HG03108 (cell line): ENCODE results near the gene SLC10A7.
A peak's percentile ranks its signal among the peaks of the same experiment; 100 is the strongest.
"Not testable (repeated sequence)": the region's sequence is repeated elsewhere in the genome, so short reads cannot be mapped to it uniquely, and the experiment has no call there.

Experiments
- ATAC-seq: cut with Tn5 transposase; IDR thresholded peaks from one replicate; pipeline ENCODE4 v1.9.1; 2021; ENCODE audit warnings: moderate library complexity; ENCODE audit not compliant: unreplicated experiment

SLC10A7 gene

DNA sequence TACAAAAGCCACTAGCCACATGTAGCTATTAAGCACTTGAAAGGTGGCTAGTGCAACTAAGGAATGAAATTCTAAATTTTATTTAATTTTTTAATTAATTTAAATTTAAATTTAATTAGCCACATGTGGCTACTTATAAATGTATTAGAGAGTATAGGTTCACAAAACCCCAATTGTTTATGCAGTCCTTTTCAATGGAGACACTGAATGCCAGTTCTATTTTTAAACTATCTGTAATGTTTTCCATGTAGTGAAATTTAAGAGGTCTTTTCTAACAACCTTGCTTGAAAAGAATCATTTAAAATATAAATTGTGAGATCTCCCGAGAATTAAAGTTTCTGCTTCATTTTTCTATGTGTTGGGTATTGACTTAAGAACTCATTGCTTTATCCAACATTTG, 154.4 kb downstream of the SLC10A7 start:
- ATAC-seq: no peak

- ATAC-seq: no peak
These were observed 162.0 kb downstream of the SLC10A7 start for GRCh38 chr4:146359771-146360170.

GRCh38 chr4:146350114-146350513, 171.6 kb downstream of the SLC10A7 start:
- ATAC-seq: not testable (repeated sequence)

DNA sequence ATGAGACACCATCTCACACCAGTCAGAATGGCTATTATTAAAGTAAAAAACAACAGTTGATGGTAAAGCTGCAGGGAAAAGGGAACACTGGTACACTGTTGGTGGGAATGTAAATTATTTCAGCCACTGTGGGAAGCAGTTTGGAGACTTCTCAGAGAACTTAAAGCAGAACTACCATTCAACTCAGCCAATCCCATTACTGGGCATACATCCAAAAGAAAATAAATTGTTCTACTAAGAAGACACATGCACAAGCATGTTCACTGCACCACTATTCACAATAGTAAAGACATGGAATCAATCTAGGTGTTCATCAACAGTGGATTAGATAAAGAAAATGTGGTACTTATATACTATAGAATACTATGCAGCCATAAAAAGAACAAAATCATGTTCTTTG, 172.4 kb downstream of the SLC10A7 start:
- ATAC-seq: no peak

DNA sequence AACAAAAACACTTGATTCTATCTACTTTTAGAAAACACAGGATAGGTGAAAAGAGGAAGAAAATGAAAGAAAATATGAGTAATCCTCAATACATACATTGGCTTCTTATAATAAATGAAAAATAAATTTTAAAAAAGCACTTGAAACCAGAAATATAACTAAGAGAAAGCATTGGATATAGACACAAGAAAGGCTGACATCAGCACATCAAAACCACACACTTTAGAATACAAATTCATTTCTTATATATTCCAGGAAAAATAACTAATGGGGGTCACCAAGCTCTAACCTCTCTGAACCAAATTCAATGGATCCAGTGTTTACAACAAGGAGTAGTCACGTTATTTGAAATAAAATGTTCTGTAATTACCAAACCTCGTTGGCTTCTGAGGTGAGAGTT, 173.9 kb downstream of the SLC10A7 start:
- ATAC-seq: no peak

DNA sequence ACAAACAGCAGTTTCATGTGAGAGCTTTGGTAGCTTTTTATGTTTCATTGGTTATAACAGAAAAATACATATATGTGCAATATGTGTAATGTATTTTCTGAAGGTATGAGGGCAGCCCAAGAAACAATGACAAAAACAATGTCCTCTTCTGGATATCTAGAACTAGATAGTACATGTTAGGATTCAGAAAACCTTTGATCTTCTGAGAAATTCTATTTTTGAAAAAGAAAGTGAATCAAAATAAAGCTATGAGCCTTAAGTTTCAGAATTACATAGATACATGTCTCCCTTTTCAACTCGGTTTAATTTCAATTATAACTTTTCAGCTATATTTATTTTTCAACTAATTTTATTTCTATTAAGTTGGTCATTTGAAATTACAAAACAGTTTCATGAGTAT, 175.5 kb downstream of the SLC10A7 start:
- ATAC-seq: no peak

DNA sequence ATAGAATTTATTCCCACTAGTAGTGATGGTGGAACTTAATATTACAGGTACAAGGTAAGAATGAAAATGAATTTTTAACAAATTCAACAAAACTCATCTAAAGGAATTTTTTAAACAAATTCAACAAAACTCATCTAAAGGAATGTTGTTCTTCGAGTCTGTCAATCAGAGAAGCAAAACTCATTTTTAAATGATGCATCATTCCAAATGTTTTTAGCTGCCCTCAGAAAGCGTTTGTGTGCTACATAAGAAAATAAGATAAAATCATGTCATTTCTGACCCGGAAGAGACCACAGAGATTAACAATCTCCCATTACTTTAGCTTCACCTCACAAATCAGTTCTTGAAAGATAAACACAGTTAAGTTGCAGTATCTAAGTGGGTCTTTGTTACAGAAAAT, 178.0 kb downstream of the SLC10A7 start:
- no peak for ATAC-seq

- peak; percentile 72 for ATAC-seq
These were observed 178.5 kb downstream of the SLC10A7 start for GRCh38 chr4:146343199-146343598.

DNA sequence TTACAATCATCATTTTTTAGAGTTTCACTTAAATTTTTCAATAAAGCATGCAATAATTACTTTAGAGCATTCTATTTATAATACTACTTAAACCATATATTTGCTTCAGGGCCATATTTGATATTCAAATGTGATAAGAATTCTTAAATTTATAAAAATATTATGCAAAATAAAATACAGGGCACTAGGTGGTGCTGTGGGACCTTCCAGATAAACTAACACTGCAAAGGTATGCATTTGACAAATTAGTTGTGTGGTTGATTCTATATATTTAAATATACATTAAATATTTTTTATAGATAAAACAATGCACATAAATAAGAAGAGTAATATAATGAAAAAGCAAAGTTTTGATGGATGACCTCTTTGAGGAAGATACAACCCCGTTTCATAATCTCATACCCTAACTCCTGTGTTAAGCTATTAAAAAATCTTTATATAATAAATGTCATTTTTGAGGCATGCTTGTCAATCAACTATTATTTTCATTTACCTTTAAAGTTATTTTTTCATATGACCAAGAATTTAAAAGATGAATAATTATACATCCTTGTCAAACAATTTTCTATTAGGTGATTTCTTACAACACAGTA, 179.0 kb downstream of the SLC10A7 start:
- no peak for ATAC-seq

DNA sequence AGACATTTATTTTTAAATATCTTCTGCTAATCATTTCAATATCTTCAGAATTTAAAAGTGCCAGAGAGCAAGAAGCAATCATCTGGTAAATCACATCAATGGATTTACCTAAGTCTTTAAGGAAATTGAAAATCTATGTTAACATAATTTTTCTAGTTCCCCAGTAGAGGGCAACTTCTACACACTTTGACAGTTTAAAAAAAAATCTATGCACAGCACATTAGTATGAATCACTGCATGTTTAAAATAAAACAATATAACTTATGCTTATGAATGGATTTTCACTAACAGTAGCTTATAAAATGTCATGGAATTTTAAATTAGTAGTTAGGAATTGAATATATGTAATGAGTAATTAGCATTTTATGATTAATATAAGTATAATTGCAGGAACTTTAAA, 180.9 kb downstream of the SLC10A7 start:
- ATAC-seq: no peak

DNA sequence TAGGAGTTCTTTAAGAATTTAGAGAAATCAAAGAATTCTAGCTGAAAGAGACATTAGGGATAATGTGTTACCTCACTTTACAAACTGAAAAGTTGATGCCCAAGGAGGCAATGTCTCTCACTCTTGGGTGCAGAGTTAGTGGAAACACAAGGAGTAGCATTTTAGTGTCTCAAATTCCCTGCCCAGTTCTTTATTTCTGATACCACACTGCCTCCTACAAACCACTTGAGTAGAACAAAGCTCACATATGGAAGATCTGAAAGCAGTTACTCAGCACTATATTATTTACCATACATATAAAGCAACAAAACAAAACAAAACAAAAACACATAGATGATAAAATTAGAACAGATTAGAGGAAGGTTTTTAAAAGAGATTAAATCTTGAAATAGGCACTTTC, 183.2 kb downstream of the SLC10A7 start:
- ATAC-seq: no peak

DNA sequence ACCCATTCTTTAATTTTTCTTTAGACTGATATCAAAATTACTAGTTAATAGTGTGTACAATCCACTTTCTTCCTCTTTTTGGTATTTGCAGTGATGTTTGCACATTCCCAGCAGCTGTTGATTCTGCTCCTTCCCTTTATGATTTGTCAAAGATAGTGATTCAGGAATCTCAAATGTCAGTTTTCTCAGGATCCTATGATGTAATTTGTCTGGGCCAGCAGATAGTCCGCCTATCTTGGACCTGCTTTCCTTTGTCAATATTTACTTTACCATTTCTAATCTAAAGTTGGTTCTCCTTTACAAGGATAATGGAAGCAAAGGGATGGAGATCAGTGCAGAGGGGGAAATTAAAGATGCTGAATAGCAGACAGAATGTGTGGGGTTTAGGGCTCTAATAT, 185.3 kb downstream of the SLC10A7 start:
- ATAC-seq: no peak

DNA sequence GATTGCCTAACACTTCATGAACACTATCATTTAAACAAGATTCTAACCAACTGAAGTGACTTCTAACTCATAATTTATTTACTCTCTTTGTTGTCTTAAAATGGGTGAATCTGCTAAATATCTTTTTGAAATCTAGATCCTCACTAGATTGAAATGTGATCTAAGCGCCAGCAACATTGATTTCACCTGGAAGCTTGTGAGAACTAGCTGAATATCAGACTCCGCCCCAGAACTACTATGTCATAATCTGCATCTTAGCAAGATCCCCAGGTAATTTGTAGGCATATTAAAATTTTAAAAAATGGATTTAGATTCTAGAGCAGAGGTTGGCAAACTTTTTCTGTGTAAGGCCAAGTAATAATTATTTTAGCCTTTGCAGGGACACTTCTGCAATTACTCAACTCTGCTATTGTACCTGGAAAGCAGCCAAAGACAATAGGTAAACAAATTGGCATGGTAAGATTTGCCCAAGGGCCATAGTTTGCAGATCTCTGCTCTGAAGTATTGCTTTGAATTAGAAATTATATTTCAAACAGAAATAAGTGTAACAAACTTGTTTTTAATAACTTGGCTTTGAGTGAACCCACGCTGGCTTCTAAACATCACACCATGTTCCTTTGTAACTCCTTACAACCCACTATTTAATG, 185.9 kb downstream of the SLC10A7 start:
- ATAC-seq: no peak

GRCh38 chr4:146334862-146335449, 186.8 kb downstream of the SLC10A7 start:
- ATAC-seq: no peak

DNA sequence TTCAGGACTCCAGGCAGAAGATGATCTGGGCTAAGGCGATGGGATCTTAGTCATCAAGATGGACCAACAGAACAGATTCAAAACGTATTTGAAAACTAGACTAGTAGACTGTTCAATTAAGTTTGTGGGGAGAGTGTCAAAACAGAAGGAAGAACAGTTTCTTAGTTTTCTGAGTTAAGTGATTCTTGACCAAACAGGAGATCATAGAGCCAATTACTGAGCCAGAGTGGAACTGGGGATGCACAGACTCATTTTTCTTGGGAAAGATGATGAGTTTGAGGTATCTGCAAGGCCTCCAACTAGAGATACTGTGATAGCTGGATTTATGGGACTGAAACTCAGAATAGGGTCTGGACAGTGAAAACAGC, 187.9 kb downstream of the SLC10A7 start:
- no peak for ATAC-seq

DNA sequence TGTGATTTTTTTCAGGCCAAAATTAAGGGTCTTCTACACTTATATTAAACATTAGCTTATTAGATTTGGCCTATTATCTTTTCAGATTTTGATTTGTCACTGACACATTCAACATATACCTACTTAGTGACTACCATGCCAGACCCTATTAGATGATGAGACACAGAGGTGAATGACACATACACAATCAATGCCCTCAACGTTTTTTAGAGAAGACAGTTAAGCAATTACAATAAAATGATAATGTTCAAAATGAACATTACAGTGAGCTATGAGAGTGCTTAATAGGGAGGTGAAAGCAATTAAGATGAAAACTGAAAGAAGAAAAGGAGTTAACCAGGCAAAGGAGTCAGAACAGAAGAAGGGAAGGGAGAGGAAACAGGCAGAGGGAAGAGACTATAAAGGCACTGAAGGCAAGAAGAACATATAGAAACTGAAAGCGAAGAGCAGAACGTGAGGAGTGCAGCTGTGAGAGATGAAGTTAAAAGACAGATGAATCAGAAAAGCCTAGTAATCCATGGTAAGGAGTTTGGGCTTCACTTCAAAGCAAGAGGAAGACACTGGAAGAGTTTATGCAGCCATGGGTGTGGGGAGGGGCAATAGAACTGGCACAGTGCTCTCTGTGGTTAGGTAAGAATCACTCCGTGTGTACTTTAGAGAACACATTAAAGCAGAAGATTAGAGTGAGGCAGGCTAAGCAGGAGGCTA, 188.4 kb downstream of the SLC10A7 start:
- ATAC-seq: peak; percentile 83

DNA sequence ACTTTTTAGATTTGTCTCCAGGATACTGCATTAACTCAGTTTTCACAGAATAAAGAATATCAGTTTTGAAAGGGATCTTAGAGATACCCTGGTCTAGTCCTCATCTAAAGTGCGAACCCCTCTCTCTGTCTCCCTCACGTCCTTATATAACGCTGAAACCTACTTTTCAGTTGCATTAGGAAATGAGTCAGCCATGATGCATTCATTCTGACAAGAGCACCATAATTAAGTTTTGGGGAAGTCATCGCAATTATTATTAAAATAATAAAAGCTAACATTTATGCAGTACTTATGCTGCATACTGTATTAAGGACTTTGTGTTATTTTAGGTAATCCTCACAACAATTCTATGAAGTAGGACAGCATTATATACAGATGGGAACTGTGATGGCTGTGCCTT, 191.3 kb downstream of the SLC10A7 start:
- ATAC-seq: no peak

GRCh38 chr4:146329050-146329716, 192.6 kb downstream of the SLC10A7 start:
- no peak for ATAC-seq

GRCh38 chr4:146327859-146328650, 193.7 kb downstream of the SLC10A7 start:
- ATAC-seq: no peak

DNA sequence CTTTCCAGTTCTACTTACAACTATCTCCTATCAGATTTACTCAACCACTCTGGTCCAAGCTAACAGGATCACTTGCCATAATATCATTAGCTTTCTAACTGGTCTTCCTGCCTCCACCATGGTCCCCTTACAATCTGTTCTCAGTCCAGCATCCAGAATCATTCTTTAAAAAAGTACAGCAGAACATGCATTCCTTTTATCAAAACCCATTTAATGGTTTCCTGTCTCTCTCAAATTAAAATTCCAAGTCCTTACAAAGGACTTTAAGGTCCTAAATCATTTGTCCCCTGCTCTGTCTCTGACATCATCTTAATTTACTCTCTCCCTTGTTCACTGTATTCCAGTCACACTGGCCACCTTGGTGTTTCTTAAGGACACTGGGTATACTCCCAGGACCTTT, 202.8 kb downstream of the SLC10A7 start:
- no peak for ATAC-seq

GRCh38 chr4:146317783-146318182, 204.0 kb downstream of the SLC10A7 start:
- ATAC-seq: no peak
